ENCODE measurements around the gene TAGLN3.

Gene TAGLN3

GRCh38 chr3:112047264-112047663, 48.5 kb downstream of the TAGLN3 start:
- ATAC-seq: no peak
- TF ChIP-seq, protein P1, sequence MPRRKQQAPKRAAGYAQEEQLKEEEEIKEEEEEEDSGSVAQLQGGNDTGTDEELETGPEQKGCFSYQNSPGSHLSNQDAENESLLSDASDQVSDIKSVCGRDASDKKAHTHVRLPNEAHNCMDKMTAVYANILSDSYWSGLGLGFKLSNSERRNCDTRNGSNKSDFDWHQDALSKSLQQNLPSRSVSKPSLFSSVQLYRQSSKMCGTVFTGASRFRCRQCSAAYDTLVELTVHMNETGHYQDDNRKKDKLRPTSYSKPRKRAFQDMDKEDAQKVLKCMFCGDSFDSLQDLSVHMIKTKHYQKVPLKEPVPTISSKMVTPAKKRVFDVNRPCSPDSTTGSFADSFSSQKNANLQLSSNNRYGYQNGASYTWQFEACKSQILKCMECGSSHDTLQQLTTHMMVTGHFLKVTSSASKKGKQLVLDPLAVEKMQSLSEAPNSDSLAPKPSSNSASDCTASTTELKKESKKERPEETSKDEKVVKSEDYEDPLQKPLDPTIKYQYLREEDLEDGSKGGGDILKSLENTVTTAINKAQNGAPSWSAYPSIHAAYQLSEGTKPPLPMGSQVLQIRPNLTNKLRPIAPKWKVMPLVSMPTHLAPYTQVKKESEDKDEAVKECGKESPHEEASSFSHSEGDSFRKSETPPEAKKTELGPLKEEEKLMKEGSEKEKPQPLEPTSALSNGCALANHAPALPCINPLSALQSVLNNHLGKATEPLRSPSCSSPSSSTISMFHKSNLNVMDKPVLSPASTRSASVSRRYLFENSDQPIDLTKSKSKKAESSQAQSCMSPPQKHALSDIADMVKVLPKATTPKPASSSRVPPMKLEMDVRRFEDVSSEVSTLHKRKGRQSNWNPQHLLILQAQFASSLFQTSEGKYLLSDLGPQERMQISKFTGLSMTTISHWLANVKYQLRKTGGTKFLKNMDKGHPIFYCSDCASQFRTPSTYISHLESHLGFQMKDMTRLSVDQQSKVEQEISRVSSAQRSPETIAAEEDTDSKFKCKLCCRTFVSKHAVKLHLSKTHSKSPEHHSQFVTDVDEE (CRISPR knock-in tag; IDR thresholded peaks at IDR 0.05): no peak
- TF ChIP-seq RARB (CRISPR knock-in tag; IDR thresholded peaks at IDR 0.05): no peak
- no peak for TF ChIP-seq GLIS3 (CRISPR knock-in tag; IDR thresholded peaks at IDR 0.05)
- no peak for TF ChIP-seq SNAI2 (CRISPR knock-in tag; IDR thresholded peaks at IDR 0.05)
- TF ChIP-seq ZNF70 (CRISPR knock-in tag; IDR thresholded peaks at IDR 0.05): no peak
- no peak for TF ChIP-seq POU6F1 (CRISPR knock-in tag; IDR thresholded peaks at IDR 0.05; ENCODE audit: borderline replicate concordance, low read depth)
- TF ChIP-seq ZNF8 (CRISPR knock-in tag; IDR thresholded peaks at IDR 0.05): no peak
- TF ChIP-seq TCF4 (CRISPR knock-in tag; IDR thresholded peaks at IDR 0.05; ENCODE audit: borderline replicate concordance): no peak
- TF ChIP-seq BACH2 (CRISPR knock-in tag; IDR thresholded peaks at IDR 0.05; ENCODE audit: borderline replicate concordance): no peak
- TF ChIP-seq, protein P2, sequence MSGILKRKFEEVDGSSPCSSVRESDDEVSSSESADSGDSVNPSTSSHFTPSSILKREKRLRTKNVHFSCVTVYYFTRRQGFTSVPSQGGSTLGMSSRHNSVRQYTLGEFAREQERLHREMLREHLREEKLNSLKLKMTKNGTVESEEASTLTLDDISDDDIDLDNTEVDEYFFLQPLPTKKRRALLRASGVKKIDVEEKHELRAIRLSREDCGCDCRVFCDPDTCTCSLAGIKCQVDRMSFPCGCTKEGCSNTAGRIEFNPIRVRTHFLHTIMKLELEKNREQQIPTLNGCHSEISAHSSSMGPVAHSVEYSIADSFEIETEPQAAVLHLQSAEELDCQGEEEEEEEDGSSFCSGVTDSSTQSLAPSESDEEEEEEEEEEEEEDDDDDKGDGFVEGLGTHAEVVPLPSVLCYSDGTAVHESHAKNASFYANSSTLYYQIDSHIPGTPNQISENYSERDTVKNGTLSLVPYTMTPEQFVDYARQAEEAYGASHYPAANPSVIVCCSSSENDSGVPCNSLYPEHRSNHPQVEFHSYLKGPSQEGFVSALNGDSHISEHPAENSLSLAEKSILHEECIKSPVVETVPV (CRISPR knock-in tag; IDR thresholded peaks at IDR 0.05): no peak
- TF ChIP-seq ZFP30 (CRISPR knock-in tag; IDR thresholded peaks at IDR 0.05): no peak
- TF ChIP-seq ESRRG (CRISPR knock-in tag; IDR thresholded peaks at IDR 0.05): no peak
- no peak for TF ChIP-seq CREB5 (CRISPR knock-in tag; IDR thresholded peaks at IDR 0.05; ENCODE audit: low read depth)
- no peak for TF ChIP-seq ZC3H10 (CRISPR knock-in tag; IDR thresholded peaks at IDR 0.05)
- TF ChIP-seq, protein P3, sequence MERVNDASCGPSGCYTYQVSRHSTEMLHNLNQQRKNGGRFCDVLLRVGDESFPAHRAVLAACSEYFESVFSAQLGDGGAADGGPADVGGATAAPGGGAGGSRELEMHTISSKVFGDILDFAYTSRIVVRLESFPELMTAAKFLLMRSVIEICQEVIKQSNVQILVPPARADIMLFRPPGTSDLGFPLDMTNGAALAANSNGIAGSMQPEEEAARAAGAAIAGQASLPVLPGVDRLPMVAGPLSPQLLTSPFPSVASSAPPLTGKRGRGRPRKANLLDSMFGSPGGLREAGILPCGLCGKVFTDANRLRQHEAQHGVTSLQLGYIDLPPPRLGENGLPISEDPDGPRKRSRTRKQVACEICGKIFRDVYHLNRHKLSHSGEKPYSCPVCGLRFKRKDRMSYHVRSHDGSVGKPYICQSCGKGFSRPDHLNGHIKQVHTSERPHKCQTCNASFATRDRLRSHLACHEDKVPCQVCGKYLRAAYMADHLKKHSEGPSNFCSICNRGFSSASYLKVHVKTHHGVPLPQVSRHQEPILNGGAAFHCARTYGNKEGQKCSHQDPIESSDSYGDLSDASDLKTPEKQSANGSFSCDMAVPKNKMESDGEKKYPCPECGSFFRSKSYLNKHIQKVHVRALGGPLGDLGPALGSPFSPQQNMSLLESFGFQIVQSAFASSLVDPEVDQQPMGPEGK (CRISPR knock-in tag; IDR thresholded peaks at IDR 0.05; ENCODE audit: borderline replicate concordance): no peak
- no peak for TF ChIP-seq ZNF565 (CRISPR knock-in tag; conservative IDR thresholded peaks at IDR 0.05; ENCODE audit: low read depth)
- TF ChIP-seq ISL1 (CRISPR knock-in tag; IDR thresholded peaks at IDR 0.05): no peak
- no peak for TF ChIP-seq PPARA (CRISPR knock-in tag; IDR thresholded peaks at IDR 0.05; ENCODE audit: borderline replicate concordance)

DNA sequence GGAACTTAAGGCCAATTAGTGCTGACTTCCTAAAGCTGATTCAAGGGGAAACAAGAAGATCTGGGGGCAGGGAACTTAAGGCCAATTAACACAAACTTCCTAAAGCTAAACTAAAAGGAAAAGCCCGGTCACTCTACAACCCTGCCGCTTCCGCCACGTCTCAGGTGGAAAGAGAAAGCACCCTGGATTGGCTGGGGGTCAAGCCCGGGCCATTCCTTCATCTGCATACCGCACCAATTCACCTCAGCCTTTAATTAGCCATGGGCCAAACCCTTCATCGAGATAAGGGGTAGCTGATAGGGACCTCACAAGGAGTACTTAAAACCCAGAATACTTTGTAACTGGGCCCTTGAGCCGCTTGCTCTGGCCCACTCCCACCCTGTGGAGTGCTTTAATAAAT, 50.2 kb downstream of the TAGLN3 start:
- TF ChIP-seq ZC3H10 (CRISPR knock-in tag; IDR thresholded peaks at IDR 0.05) (no peak), GLIS3 (CRISPR knock-in tag; IDR thresholded peaks at IDR 0.05) (no peak), ESRRG (CRISPR knock-in tag; IDR thresholded peaks at IDR 0.05) (no peak), ISL1 (CRISPR knock-in tag; IDR thresholded peaks at IDR 0.05) (no peak), ZFP3 (CRISPR knock-in tag; IDR thresholded peaks at IDR 0.05) (no peak), POU6F1 (CRISPR knock-in tag; IDR thresholded peaks at IDR 0.05; ENCODE audit: borderline replicate concordance, low read depth) (no peak), TCF4 (CRISPR knock-in tag; IDR thresholded peaks at IDR 0.05; ENCODE audit: borderline replicate concordance) (no peak), SNAI2 (CRISPR knock-in tag; IDR thresholded peaks at IDR 0.05) (no peak)
- ATAC-seq: no peak

GRCh38 chr3:112053229-112053628, 54.5 kb downstream of the TAGLN3 start:
- TF ChIP-seq ZNF8 (CRISPR knock-in tag; IDR thresholded peaks at IDR 0.05): no peak
- TF ChIP-seq TCF4 (CRISPR knock-in tag; IDR thresholded peaks at IDR 0.05; ENCODE audit: borderline replicate concordance): no peak
- TF ChIP-seq POU6F1 (CRISPR knock-in tag; IDR thresholded peaks at IDR 0.05; ENCODE audit: borderline replicate concordance, low read depth): no peak
- TF ChIP-seq ZC3H10 (CRISPR knock-in tag; IDR thresholded peaks at IDR 0.05): no peak
- TF ChIP-seq, protein P1 (CRISPR knock-in tag; IDR thresholded peaks at IDR 0.05): no peak
- TF ChIP-seq OSR1 (CRISPR knock-in tag; IDR thresholded peaks at IDR 0.05): no peak
- no peak for ATAC-seq

All from SK-N-SH treated with all-trans-retinoic acid at 6 μM for 48 hours (cell line).